Measurements from ENCODE around the gene ROR2.

The ROR2 gene

GRCh38 chr9:91865041-91865440 is 85.0 kb downstream of the ROR2 start:
- DNase-seq = no peak

- no peak for DNase-seq
These were observed 85.6 kb downstream of the ROR2 start for GRCh38 chr9:91864380-91864779.

- DNase-seq = no peak
These were observed 86.6 kb downstream of the ROR2 start for GRCh38 chr9:91863469-91863868.

GRCh38 chr9:91858213-91859030 is 91.6 kb downstream of the ROR2 start:
- no peak for DNase-seq

- no peak for DNase-seq
These were observed 92.5 kb downstream of the ROR2 start for GRCh38 chr9:91857291-91858212.

GRCh38 chr9:91856419-91856818 is 93.6 kb downstream of the ROR2 start:
- DNase-seq = no peak

GRCh38 chr9:91855196-91855595 is 94.8 kb downstream of the ROR2 start:
- no peak for DNase-seq

GRCh38 chr9:91852801-91853347 is 97.2 kb downstream of the ROR2 start:
- no peak for DNase-seq

GRCh38 chr9:91849694-91850093 is 100.3 kb downstream of the ROR2 start:
- no peak for DNase-seq

- no peak for DNase-seq
These were observed 101.9 kb downstream of the ROR2 start for GRCh38 chr9:91848146-91848545.

GRCh38 chr9:91847581-91848091 is 102.4 kb downstream of the ROR2 start:
- no peak for DNase-seq

- no peak for DNase-seq
These were observed 104.1 kb downstream of the ROR2 start for GRCh38 chr9:91845879-91846278.

GRCh38 chr9:91844701-91845291 is 105.2 kb downstream of the ROR2 start:
- DNase-seq = no peak

GRCh38 chr9:91844190-91844589 is 105.8 kb downstream of the ROR2 start:
- DNase-seq = peak; percentile 13

GRCh38 chr9:91843623-91844148 is 106.3 kb downstream of the ROR2 start:
- no peak for DNase-seq

GRCh38 chr9:91843093-91843492 is 106.9 kb downstream of the ROR2 start:
- DNase-seq = no peak

GRCh38 chr9:91842358-91843049 is 107.5 kb downstream of the ROR2 start:
- DNase-seq = no peak

- no peak for DNase-seq
These were observed 108.4 kb downstream of the ROR2 start for GRCh38 chr9:91841591-91841990.

- DNase-seq = no peak
These were observed 109.1 kb downstream of the ROR2 start for GRCh38 chr9:91840882-91841281.

- no peak for DNase-seq
These were observed 109.6 kb downstream of the ROR2 start for GRCh38 chr9:91840469-91840868.

GRCh38 chr9:91839926-91840465 is 110.0 kb downstream of the ROR2 start:
- no peak for DNase-seq
